Measurements from ENCODE around the gene C1orf116.

DNA sequence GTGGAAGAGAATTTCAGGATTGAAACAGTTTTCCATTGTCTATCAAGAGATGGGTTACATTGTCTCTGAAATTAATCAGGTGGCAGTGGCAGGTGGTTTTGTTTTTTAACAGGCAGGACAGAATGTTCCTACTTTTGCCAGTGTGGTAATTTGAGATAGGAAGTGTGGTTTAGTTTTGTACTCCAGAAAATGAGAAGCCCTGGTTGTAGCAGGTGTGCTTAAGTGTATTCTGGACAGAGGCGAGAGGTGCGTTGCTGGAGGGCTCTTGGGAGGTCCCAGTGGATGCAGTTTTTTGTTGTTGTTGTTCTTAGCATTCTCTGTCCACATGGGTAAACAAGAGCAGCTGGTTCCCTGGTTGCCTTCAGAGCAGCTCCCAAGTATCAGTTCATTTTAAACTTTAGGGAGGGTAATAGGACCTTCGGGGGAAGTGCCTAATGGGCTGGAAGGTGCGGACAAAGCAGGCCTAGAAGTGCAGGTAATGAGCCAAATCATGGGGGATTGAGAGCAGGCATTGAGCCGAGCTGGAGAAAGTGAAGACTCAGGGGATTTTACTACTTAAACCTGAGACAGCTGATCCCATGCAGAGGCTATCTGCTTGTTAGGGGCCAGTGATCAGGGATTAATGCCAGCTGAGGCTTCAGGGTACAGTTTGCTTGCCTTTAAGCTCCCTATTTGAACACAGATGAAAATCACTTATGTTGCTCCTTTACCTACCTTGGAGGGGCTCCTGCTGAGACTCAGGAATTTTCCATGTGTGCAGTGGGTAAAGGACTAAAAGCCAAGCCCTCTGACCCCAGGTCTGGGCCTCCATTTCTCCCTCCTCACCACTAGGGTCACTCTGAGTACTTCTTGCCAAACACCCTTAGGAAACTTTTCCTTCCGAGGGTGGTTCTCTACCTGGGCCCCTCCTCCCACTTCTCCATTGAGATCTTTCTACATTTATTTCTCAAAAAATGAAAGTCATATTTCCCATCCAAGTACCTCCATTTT is 26.6 kb upstream of the C1orf116 start:
- TF ChIP-seq SMC3 (conservative IDR thresholded peaks at IDR 0.05; ENCODE audit: poor library complexity) (no peak), POLR2AphosphoS5 (IDR thresholded peaks at IDR 0.05) (no peak)
- TF ChIP-seq, protein P1, sequence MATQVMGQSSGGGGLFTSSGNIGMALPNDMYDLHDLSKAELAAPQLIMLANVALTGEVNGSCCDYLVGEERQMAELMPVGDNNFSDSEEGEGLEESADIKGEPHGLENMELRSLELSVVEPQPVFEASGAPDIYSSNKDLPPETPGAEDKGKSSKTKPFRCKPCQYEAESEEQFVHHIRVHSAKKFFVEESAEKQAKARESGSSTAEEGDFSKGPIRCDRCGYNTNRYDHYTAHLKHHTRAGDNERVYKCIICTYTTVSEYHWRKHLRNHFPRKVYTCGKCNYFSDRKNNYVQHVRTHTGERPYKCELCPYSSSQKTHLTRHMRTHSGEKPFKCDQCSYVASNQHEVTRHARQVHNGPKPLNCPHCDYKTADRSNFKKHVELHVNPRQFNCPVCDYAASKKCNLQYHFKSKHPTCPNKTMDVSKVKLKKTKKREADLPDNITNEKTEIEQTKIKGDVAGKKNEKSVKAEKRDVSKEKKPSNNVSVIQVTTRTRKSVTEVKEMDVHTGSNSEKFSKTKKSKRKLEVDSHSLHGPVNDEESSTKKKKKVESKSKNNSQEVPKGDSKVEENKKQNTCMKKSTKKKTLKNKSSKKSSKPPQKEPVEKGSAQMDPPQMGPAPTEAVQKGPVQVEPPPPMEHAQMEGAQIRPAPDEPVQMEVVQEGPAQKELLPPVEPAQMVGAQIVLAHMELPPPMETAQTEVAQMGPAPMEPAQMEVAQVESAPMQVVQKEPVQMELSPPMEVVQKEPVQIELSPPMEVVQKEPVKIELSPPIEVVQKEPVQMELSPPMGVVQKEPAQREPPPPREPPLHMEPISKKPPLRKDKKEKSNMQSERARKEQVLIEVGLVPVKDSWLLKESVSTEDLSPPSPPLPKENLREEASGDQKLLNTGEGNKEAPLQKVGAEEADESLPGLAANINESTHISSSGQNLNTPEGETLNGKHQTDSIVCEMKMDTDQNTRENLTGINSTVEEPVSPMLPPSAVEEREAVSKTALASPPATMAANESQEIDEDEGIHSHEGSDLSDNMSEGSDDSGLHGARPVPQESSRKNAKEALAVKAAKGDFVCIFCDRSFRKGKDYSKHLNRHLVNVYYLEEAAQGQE (IDR thresholded peaks at IDR 0.05; ENCODE audit: borderline replicate concordance): no peak

All from neural cell (in vitro differentiated cells).